Liver (tissue), 3 donors: ENCODE data around the gene DOCK8.

Source experiments
- CTCF ChIP-seq: fragments of 150-350 bp; IDR thresholded peaks from 2 replicates; pipeline ENCODE4 v1.5.1; 2017; ENCODE audit warnings: improper control_type of control experiment, low read depth, low read length; ENCODE audit not compliant: missing input control
- EGR1 ChIP-seq, 2 donors: IDR thresholded peaks; 2 replicates each; pipeline ENCODE4 v1.6.1; 2016 to 2018; ENCODE audit warnings: antibody characterized with exemption in 2 of 2, low read depth in 2 of 2
- YY1 ChIP-seq: IDR thresholded peaks from 2 replicates; pipeline ENCODE4 v1.6.1; 2016; ENCODE audit warnings: antibody characterized with exemption, mild to moderate bottlenecking
- donor health status: healthy.
- donor health status: healthy.

- TF ChIP-seq YY1: no peak
- TF ChIP-seq CTCF: no peak
- TF ChIP-seq EGR1 (IDR thresholded peaks at IDR 0.05; ENCODE audit: low read depth in 2 of 2): no peak
Observed at GRCh38 chr9:511861-512260, 297.2 kb downstream of the DOCK8 start.
